ENCODE data around the gene RAVER2. TPM values are rescaled to one million over a fixed set of nuclear protein-coding genes. Genes with fewer than 3 reads are reported as not detected.

Gene RAVER2
- total and polyA plus RNA-seq, 2 experiments from 2014 or later, result 7.8 to 24.6 TPM

DNA sequence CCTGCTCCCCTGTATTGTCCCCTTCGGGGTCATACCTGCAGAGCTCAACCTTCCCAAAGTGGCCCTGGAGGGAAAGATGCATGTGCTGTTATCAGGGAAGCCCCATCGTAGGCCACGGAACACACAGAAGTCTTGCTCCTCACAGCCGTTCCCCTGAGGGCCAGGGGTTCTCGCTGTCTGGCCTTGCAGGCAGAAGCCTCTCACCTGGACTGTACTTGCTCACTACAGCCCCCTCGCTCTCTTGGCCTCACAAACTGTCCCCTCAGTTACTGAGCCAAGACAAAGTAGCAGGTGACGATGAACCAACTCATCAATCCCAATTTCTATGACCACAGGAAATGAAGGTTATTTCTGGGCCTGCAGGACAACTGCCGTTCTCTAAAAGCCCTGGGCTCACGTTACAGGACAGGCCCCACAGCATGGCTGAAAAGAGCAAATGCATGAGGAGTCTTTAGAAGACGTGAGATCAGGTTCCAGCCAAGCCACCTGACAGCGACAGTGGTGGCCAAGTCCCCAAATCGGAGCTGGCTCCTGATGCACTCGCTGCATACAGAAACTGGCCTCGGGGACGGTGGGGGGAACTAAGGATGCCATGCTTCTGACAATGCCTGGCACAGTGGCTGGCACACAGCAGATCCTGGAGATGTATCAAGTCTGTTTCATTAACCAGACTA, 95.0 kb downstream of the RAVER2 start (continued):
- TF ChIP-seq, protein P1, sequence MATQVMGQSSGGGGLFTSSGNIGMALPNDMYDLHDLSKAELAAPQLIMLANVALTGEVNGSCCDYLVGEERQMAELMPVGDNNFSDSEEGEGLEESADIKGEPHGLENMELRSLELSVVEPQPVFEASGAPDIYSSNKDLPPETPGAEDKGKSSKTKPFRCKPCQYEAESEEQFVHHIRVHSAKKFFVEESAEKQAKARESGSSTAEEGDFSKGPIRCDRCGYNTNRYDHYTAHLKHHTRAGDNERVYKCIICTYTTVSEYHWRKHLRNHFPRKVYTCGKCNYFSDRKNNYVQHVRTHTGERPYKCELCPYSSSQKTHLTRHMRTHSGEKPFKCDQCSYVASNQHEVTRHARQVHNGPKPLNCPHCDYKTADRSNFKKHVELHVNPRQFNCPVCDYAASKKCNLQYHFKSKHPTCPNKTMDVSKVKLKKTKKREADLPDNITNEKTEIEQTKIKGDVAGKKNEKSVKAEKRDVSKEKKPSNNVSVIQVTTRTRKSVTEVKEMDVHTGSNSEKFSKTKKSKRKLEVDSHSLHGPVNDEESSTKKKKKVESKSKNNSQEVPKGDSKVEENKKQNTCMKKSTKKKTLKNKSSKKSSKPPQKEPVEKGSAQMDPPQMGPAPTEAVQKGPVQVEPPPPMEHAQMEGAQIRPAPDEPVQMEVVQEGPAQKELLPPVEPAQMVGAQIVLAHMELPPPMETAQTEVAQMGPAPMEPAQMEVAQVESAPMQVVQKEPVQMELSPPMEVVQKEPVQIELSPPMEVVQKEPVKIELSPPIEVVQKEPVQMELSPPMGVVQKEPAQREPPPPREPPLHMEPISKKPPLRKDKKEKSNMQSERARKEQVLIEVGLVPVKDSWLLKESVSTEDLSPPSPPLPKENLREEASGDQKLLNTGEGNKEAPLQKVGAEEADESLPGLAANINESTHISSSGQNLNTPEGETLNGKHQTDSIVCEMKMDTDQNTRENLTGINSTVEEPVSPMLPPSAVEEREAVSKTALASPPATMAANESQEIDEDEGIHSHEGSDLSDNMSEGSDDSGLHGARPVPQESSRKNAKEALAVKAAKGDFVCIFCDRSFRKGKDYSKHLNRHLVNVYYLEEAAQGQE (IDR thresholded peaks at IDR 0.05; ENCODE audit: unreplicated experiment), result no peak
- TF ChIP-seq, protein P2, sequence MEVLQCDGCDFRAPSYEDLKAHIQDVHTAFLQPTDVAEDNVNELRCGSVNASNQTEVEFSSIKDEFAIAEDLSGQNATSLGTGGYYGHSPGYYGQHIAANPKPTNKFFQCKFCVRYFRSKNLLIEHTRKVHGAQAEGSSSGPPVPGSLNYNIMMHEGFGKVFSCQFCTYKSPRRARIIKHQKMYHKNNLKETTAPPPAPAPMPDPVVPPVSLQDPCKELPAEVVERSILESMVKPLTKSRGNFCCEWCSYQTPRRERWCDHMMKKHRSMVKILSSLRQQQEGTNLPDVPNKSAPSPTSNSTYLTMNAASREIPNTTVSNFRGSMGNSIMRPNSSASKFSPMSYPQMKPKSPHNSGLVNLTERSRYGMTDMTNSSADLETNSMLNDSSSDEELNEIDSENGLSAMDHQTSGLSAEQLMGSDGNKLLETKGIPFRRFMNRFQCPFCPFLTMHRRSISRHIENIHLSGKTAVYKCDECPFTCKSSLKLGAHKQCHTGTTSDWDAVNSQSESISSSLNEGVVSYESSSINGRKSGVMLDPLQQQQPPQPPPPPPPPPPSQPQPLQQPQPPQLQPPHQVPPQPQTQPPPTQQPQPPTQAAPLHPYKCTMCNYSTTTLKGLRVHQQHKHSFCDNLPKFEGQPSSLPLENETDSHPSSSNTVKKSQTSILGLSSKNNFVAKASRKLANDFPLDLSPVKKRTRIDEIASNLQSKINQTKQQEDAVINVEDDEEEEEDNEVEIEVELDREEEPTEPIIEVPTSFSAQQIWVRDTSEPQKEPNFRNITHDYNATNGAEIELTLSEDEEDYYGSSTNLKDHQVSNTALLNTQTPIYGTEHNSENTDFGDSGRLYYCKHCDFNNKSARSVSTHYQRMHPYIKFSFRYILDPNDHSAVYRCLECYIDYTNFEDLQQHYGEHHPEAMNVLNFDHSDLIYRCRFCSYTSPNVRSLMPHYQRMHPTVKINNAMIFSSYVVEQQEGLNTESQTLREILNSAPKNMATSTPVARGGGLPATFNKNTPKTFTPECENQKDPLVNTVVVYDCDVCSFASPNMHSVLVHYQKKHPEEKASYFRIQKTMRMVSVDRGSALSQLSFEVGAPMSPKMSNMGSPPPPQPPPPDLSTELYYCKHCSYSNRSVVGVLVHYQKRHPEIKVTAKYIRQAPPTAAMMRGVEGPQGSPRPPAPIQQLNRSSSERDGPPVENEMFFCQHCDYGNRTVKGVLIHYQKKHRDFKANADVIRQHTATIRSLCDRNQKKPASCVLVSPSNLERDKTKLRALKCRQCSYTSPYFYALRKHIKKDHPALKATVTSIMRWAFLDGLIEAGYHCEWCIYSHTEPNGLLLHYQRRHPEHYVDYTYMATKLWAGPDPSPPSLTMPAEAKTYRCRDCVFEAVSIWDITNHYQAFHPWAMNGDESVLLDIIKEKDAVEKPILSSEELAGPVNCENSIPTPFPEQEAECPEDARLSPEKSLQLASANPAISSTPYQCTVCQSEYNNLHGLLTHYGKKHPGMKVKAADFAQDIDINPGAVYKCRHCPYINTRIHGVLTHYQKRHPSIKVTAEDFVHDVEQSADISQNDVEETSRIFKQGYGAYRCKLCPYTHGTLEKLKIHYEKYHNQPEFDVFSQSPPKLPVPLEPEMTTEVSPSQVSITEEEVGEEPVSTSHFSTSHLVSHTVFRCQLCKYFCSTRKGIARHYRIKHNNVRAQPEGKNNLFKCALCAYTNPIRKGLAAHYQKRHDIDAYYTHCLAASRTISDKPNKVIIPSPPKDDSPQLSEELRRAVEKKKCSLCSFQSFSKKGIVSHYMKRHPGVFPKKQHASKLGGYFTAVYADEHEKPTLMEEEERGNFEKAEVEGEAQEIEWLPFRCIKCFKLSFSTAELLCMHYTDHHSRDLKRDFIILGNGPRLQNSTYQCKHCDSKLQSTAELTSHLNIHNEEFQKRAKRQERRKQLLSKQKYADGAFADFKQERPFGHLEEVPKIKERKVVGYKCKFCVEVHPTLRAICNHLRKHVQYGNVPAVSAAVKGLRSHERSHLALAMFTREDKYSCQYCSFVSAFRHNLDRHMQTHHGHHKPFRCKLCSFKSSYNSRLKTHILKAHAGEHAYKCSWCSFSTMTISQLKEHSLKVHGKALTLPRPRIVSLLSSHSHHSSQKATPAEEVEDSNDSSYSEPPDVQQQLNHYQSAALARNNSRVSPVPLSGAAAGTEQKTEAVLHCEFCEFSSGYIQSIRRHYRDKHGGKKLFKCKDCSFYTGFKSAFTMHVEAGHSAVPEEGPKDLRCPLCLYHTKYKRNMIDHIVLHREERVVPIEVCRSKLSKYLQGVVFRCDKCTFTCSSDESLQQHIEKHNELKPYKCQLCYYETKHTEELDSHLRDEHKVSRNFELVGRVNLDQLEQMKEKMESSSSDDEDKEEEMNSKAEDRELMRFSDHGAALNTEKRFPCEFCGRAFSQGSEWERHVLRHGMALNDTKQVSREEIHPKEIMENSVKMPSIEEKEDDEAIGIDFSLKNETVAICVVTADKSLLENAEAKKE (CRISPR knock-in tag; IDR thresholded peaks at IDR 0.05), result no peak
- TF ChIP-seq JUNB (IDR thresholded peaks at IDR 0.05; ENCODE audit: unreplicated experiment), result no peak

Measured in GM23338 (cell line).